HCT116 (cell line): ENCODE data around the gene SORBS1. TPM values are rescaled to one million over a fixed set of nuclear protein-coding genes. Genes with fewer than 3 reads are reported as not detected.

ENCODE experiments used
- ATAC-seq: fragments of 200-7000 bp; cut with Tn5 transposase; 2 replicates; pipeline ENCODE4 v1.9.1; 2020; ENCODE audit warnings: mild to moderate bottlenecking, moderate library complexity
- BruUV-seq: library from RNA; stranded (reverse); fragments of 400-500 nt; replicated peaks from 2 replicates; lab custom pipeline; 2021; lab: Mats Ljungman, UMichigan
- CTCF ChIA-PET: fragments of 300-600 bp; sonication (Branson Sonifier 250); formaldehyde crosslinking; loops from one replicate; lab custom pipeline; 2021; ENCODE audit warnings: antibody characterized with exemption; lab: Charles Lee
- POLR2A ChIA-PET: fragments of 300-600, 350-600 bp; sonication (Branson Sonifier 250); formaldehyde crosslinking; loops from one replicate; lab custom pipeline; 2021; ENCODE audit warnings: antibody characterized with exemption; lab: Charles Lee
- RAD21 ChIA-PET, 2 experiments: fragments of 300-600 bp; sonication (Branson Sonifier 250); formaldehyde crosslinking; loops; one replicate each; lab custom pipeline; 2023; ENCODE audit warnings: low total read pairs in 2 of 2; ENCODE audit not compliant: uncharacterized antibody in 2 of 2, unreplicated experiment in 2 of 2, low non-redundant PET in 1 of 2; lab: Charles Lee
- DNase-seq: peaks from one replicate; pipeline ENCODE4 v3.0.0-alpha.2; 2010; ENCODE audit warnings: low read depth, low spot score
- H2AFZ ChIP-seq: fragments of 200-600 bp; shearing (Covaris generic), sonication (generic); 2 replicates; pipeline ENCODE4 v1.6.1; 2017; ENCODE audit warnings: low read depth, mixed run types, mixed read lengths, antibody characterized with exemption, low read length; ENCODE audit not compliant: poor library complexity, severe bottlenecking
- H3K27ac ChIP-seq: 2 replicates; pipeline ENCODE4 v1.5.1; 2012; ENCODE audit warnings: low read depth, low read length
- H3K27me3 ChIP-seq: fragments of 200-600 bp; sonication (generic); 2 replicates; pipeline ENCODE4 v1.6.1; 2016; ENCODE audit warnings: mixed run types, low read length, mixed read lengths; ENCODE audit not compliant: insufficient read depth
- H3K36me3 ChIP-seq, 2 experiments: fragments of 200-500 bp in 1 of 2; fragments of 200-600 bp in 1 of 2; sonication (Bioruptor generic) in 1 of 2; sonication (generic) in 1 of 2; 2 replicates each; pipeline versions ENCODE4 v1.5.1 to v1.6.1; 2014 to 2016; ENCODE audit warnings: low read length in 2 of 2, inconsistent platforms in 1 of 2, mixed read lengths in 1 of 2, mixed run types in 1 of 2; ENCODE audit not compliant: insufficient read depth in 2 of 2, control insufficient read depth in 1 of 2
- H3K4me1 ChIP-seq, 2 experiments: fragments of 200-600 bp in 1 of 2; sonication (generic) in 1 of 2; 2 replicates each; pipeline versions ENCODE4 v1.5.1 to v1.6.1; 2012 to 2017; ENCODE audit warnings: low read length in 2 of 2, inconsistent platforms in 1 of 2, mild to moderate bottlenecking in 1 of 2, mixed read lengths in 1 of 2, mixed run types in 1 of 2, moderate library complexity in 1 of 2; ENCODE audit not compliant: insufficient read depth in 2 of 2, control insufficient read depth in 1 of 2
- H3K4me2 ChIP-seq: fragments of 200-600 bp; sonication (generic); 2 replicates; pipeline ENCODE4 v1.6.1; 2017; ENCODE audit warnings: mixed run types, low read length, mixed read lengths
- H3K4me3 ChIP-seq, 2 experiments: fragments of 200-600 bp in 1 of 2; sonication (generic) in 1 of 2; replicated peaks in 1 of 2; 2 replicates each; pipeline ENCODE4 v1.5.1; 2011 to 2016; ENCODE audit warnings: low read length in 2 of 2, control low read depth in 1 of 2, low read depth in 1 of 2, mild to moderate bottlenecking in 1 of 2, mixed read lengths in 1 of 2, mixed run types in 1 of 2
- H3K79me2 ChIP-seq: fragments of 200-600 bp; sonication (generic); 2 replicates; pipeline ENCODE4 v1.6.1; 2017; ENCODE audit warnings: mild to moderate bottlenecking, mixed run types, low read length, moderate library complexity, mixed read lengths; ENCODE audit not compliant: insufficient read depth
- H3K9ac ChIP-seq: fragments of 200-600 bp; sonication (generic); 2 replicates; pipeline ENCODE4 v1.6.1; 2016; ENCODE audit warnings: low read length, mixed read lengths
- H3K9me2 ChIP-seq: fragments of 200-600 bp; sonication (generic), shearing (Covaris generic); 2 replicates; pipeline ENCODE4 v1.6.1; 2017; ENCODE audit warnings: mixed run types, mild to moderate bottlenecking, moderate library complexity; ENCODE audit not compliant: insufficient read depth
- H3K9me3 ChIP-seq, 2 experiments: fragments of 200-500 bp in 1 of 2; fragments of 200-600 bp in 1 of 2; sonication (Bioruptor generic) in 1 of 2; sonication (generic) in 1 of 2; 2 replicates each; pipeline ENCODE4 v1.6.1; 2014 to 2017; ENCODE audit warnings: low read length in 2 of 2, mixed read lengths in 2 of 2, inconsistent platforms in 1 of 2, low read depth in 1 of 2, mild to moderate bottlenecking in 1 of 2, mixed run types in 1 of 2, moderate library complexity in 1 of 2; ENCODE audit not compliant: control insufficient read depth in 1 of 2, insufficient read depth in 1 of 2
- H4K20me1 ChIP-seq: fragments of 200-600 bp; sonication (generic), shearing (Covaris generic); 2 replicates; pipeline ENCODE4 v1.6.1; 2017; ENCODE audit warnings: mixed run types, mild to moderate bottlenecking, moderate library complexity; ENCODE audit not compliant: insufficient read depth
- EGR1 ChIP-seq: IDR thresholded peaks from 2 replicates; pipeline ENCODE4 v1.6.1; 2012; ENCODE audit warnings: low read depth
- ELF1 ChIP-seq: IDR thresholded peaks from 2 replicates; pipeline ENCODE4 v1.6.1; 2012; ENCODE audit warnings: low read depth, borderline replicate concordance
- EZH2 ChIP-seq: fragments of 200-600 bp; sonication (generic); IDR thresholded peaks from 2 replicates; pipeline ENCODE4 v1.6.1; 2017; ENCODE audit warnings: antibody characterized with exemption, mixed run types
- POLR2A ChIP-seq: IDR thresholded peaks from 2 replicates; pipeline ENCODE4 v1.7.0; 2011; ENCODE audit warnings: borderline replicate concordance; ENCODE audit not compliant: insufficient read depth, insufficient read length; ENCODE audit errors: extremely low read depth
- TCF7L2 ChIP-seq: IDR thresholded peaks from 2 replicates; pipeline ENCODE4 v1.7.0; 2011; ENCODE audit warnings: borderline replicate concordance, inconsistent platforms; ENCODE audit not compliant: insufficient read depth, insufficient read length; ENCODE audit errors: extremely low read depth
- intact Hi-C: fragments of 100-400 bp; cut with micrococcal nuclease; formaldehyde crosslinking; loops from 2 replicates; pipeline ENCODE4 v1.10.0; 2022
- total RNA-seq: library from RNA; stranded (reverse); gene quantifications from one replicate; pipeline ENCODE4 v1.2.1, GENCODE V29; 2021; ENCODE audit not compliant: unreplicated experiment
- TF ChIP-seq, protein P1 (sequence below), 3 experiments: fragments of 200-600 bp in 1 of 3; sonication (generic) in 1 of 3; IDR thresholded peaks in 2 of 3; conservative IDR thresholded peaks in 1 of 3; 2 replicates each; pipeline ENCODE4 v1.5.1; 2012 to 2017; ENCODE audit warnings: low read depth in 2 of 3, low read length in 2 of 3, antibody characterized with exemption in 1 of 3, borderline replicate concordance in 1 of 3, control low read depth in 1 of 3, mild to moderate bottlenecking in 1 of 3, mixed read lengths in 1 of 3, mixed run types in 1 of 3, moderate library complexity in 1 of 3; ENCODE audit not compliant: insufficient read depth in 1 of 3
- TF ChIP-seq, protein P2 (sequence below): IDR thresholded peaks from 2 replicates; pipeline ENCODE4 v1.6.1; 2012; ENCODE audit warnings: low read depth

SORBS1 gene
- total RNA-seq, 1 experiment from 2014 or later: 3.4 TPM

DNA sequence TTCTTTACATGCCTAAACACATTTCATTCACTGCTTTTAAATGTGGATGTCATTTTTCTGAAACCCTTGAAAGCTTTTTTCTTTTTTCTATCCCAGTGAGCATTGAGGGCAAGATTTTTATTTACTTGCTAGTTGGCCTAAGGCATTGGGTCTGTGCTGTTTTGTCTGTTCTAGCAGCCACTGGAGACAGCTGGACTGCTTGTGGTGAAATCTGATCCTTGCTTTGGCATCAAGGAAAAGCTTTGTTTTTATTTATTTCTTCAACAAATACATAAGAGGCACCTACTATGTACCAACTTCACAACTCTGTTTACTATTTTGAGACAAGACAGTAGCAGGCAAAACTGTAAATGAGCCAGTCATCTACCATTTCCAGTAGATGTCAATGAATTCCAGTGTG is 241.9 kb downstream of the SORBS1 start:
- Histone ChIP-seq H3K4me1 (no peaks in the 10 kb centered on the region; a peak in 1 of 4 replicates), H3K27ac (no peak overlapping the region), H4K20me1 (no peaks in the 10 kb centered on the region), H3K9me3 (no peaks in the 10 kb centered on the region), H2AFZ (no peak overlapping the region), H3K36me3 (no peaks in the 10 kb centered on the region), H3K27me3 (peaks cover 15% of the 10 kb centered on the region; the same call in 1 of the 2 replicates), H3K9me2 (no peaks in the 10 kb centered on the region)
- POLR2A ChIA-PET: no interaction called here
- intact Hi-C loops: no loop called here
- no peak for TF ChIP-seq POLR2A
- TF ChIP-seq EGR1: no peak
- TF ChIP-seq ELF1: no peak
- TF ChIP-seq, protein P1, sequence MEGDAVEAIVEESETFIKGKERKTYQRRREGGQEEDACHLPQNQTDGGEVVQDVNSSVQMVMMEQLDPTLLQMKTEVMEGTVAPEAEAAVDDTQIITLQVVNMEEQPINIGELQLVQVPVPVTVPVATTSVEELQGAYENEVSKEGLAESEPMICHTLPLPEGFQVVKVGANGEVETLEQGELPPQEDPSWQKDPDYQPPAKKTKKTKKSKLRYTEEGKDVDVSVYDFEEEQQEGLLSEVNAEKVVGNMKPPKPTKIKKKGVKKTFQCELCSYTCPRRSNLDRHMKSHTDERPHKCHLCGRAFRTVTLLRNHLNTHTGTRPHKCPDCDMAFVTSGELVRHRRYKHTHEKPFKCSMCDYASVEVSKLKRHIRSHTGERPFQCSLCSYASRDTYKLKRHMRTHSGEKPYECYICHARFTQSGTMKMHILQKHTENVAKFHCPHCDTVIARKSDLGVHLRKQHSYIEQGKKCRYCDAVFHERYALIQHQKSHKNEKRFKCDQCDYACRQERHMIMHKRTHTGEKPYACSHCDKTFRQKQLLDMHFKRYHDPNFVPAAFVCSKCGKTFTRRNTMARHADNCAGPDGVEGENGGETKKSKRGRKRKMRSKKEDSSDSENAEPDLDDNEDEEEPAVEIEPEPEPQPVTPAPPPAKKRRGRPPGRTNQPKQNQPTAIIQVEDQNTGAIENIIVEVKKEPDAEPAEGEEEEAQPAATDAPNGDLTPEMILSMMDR (IDR thresholded peaks at IDR 0.05 in 2 of 3, conservative IDR thresholded peaks at IDR 0.05 in 1 of 3; ENCODE audit: borderline replicate concordance in 1 of 3, insufficient read depth in 1 of 3, low read depth in 2 of 3, low read length in 2 of 3): no peak
- no peak for TF ChIP-seq EZH2
- TF ChIP-seq, protein P2, sequence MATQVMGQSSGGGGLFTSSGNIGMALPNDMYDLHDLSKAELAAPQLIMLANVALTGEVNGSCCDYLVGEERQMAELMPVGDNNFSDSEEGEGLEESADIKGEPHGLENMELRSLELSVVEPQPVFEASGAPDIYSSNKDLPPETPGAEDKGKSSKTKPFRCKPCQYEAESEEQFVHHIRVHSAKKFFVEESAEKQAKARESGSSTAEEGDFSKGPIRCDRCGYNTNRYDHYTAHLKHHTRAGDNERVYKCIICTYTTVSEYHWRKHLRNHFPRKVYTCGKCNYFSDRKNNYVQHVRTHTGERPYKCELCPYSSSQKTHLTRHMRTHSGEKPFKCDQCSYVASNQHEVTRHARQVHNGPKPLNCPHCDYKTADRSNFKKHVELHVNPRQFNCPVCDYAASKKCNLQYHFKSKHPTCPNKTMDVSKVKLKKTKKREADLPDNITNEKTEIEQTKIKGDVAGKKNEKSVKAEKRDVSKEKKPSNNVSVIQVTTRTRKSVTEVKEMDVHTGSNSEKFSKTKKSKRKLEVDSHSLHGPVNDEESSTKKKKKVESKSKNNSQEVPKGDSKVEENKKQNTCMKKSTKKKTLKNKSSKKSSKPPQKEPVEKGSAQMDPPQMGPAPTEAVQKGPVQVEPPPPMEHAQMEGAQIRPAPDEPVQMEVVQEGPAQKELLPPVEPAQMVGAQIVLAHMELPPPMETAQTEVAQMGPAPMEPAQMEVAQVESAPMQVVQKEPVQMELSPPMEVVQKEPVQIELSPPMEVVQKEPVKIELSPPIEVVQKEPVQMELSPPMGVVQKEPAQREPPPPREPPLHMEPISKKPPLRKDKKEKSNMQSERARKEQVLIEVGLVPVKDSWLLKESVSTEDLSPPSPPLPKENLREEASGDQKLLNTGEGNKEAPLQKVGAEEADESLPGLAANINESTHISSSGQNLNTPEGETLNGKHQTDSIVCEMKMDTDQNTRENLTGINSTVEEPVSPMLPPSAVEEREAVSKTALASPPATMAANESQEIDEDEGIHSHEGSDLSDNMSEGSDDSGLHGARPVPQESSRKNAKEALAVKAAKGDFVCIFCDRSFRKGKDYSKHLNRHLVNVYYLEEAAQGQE: no peak
- no peak for TF ChIP-seq TCF7L2
- TF ChIP-seq, all 23 proteins: peak for 0
- no TSS peak for BruUV-seq
- ATAC-seq (no peak), DNase-seq (no peak)
- ChIA-PET CTCF (no interaction called here), RAD21 (interaction anchor here in 1 of 2 experiments (0.8 kb wide), 1 partner anchor 11 kb away, joined by 3 read pairs; no protein-coding TSS in a partner anchor)
- no peak overlapping the region for H3K4me3 ChIP-seq
- no peak overlapping the region for H3K4me2 ChIP-seq
- H3K9ac ChIP-seq: no peak overlapping the region
- H3K79me2 ChIP-seq: no peaks in the 10 kb centered on the region
